GM21526 (cell line): ENCODE results near the gene PXDC1.
"Not testable (repeated sequence)": the region's sequence is repeated elsewhere in the genome, so short reads cannot be mapped to it uniquely, and the experiment has no call there.

Experiments used
- ATAC-seq: cut with Tn5 transposase; IDR thresholded peaks from one replicate; pipeline ENCODE4 v1.9.1; 2021; ENCODE audit warnings: moderate library complexity; ENCODE audit not compliant: unreplicated experiment, low FRiP score

Gene PXDC1

GRCh38 chr6:3784423-3784822 lies 32.9 kb upstream of the PXDC1 start:
- no peak for ATAC-seq

GRCh38 chr6:3782876-3783832 lies 31.6 kb upstream of the PXDC1 start:
- no peak for ATAC-seq

GRCh38 chr6:3781504-3781903 lies 30.0 kb upstream of the PXDC1 start:
- ATAC-seq, result no peak

- no peak for ATAC-seq
These were observed 28.0 kb upstream of the PXDC1 start for GRCh38 chr6:3779574-3779849.

GRCh38 chr6:3778701-3779573 lies 27.4 kb upstream of the PXDC1 start:
- no peak for ATAC-seq

- no peak for ATAC-seq
These were observed 26.4 kb upstream of the PXDC1 start for GRCh38 chr6:3777730-3778461.

GRCh38 chr6:3776881-3777507 lies 25.5 kb upstream of the PXDC1 start:
- no peak for ATAC-seq

GRCh38 chr6:3775847-3776246 lies 24.3 kb upstream of the PXDC1 start:
- no peak for ATAC-seq

- ATAC-seq, result no peak
These were observed 23.9 kb upstream of the PXDC1 start for GRCh38 chr6:3775386-3775785.

GRCh38 chr6:3773678-3774298 lies 22.3 kb upstream of the PXDC1 start:
- no peak for ATAC-seq

- not testable (repeated sequence) for ATAC-seq
These were observed 20.9 kb upstream of the PXDC1 start for GRCh38 chr6:3772127-3772999.

GRCh38 chr6:3771407-3772011 lies 20.0 kb upstream of the PXDC1 start:
- no peak for ATAC-seq

- no peak for ATAC-seq
These were observed 18.7 kb upstream of the PXDC1 start for GRCh38 chr6:3770023-3770720.

- no peak for ATAC-seq
These were observed 18.1 kb upstream of the PXDC1 start for GRCh38 chr6:3769610-3770009.

- ATAC-seq, result no peak
These were observed 17.0 kb upstream of the PXDC1 start for GRCh38 chr6:3768502-3768901.

- not testable (repeated sequence) for ATAC-seq
These were observed 16.0 kb upstream of the PXDC1 start for GRCh38 chr6:3767483-3767882.

- no peak for ATAC-seq
These were observed 14.7 kb upstream of the PXDC1 start for GRCh38 chr6:3766214-3766613.

GRCh38 chr6:3765415-3765814 lies 13.9 kb upstream of the PXDC1 start:
- ATAC-seq, result no peak
